Neural cell (in vitro differentiated cells): ENCODE data around the gene MEIOB. TPM values are rescaled to one million over a fixed set of nuclear protein-coding genes. Genes with fewer than 3 reads are reported as not detected.

Experiments
- H2AFZ ChIP-seq: fragments of 200-600, 300-800 bp; sonication (generic), shearing (Covaris generic); 2 replicates; pipeline ENCODE4 v1.6.0; 2014; ENCODE audit warnings: low read depth, mild to moderate bottlenecking, antibody characterized with exemption, low read length, moderate library complexity
- H3F3A ChIP-seq: fragments of 200-600 bp; shearing (Covaris generic); 2 replicates; pipeline ENCODE4 v1.6.1; 2016; ENCODE audit warnings: mild to moderate bottlenecking, moderate library complexity, mixed read lengths, antibody characterized with exemption, low read length; ENCODE audit not compliant: insufficient read depth, poor library complexity, severe bottlenecking
- H3K27ac ChIP-seq: fragments of 200-600, 300-800 bp; sonication (generic), shearing (Covaris generic); 2 replicates; pipeline ENCODE4 v1.5.1; 2014; ENCODE audit warnings: mild to moderate bottlenecking, low read length, moderate library complexity
- H3K27me3 ChIP-seq: fragments of 300-800, 200-600 bp; sonication (generic), shearing (Covaris generic); 2 replicates; pipeline ENCODE4 v1.6.0; 2014; ENCODE audit warnings: mild to moderate bottlenecking, low read depth, low read length, moderate library complexity; ENCODE audit not compliant: insufficient read depth
- H3K36me3 ChIP-seq: fragments of 300-800, 200-600 bp; sonication (generic), shearing (Covaris generic); 2 replicates; pipeline ENCODE4 v1.5.1; 2014; ENCODE audit warnings: mild to moderate bottlenecking, antibody characterized with exemption, low read length, moderate library complexity; ENCODE audit not compliant: insufficient read depth
- H3K4me2 ChIP-seq: fragments of 300-800, 200-600 bp; sonication (generic), shearing (Covaris generic); 2 replicates; pipeline ENCODE4 v1.6.0; 2014; ENCODE audit warnings: mild to moderate bottlenecking, low read length
- H3K4me3 ChIP-seq: fragments of 300-800, 200-600 bp; sonication (generic), shearing (Covaris generic); 2 replicates; pipeline ENCODE4 v1.5.1; 2014; ENCODE audit warnings: mild to moderate bottlenecking, low read length, moderate library complexity
- H3K79me2 ChIP-seq: fragments of 200-600 bp; shearing (Covaris generic); replicated peaks from 2 replicates; pipeline ENCODE4 v1.6.0; 2014; ENCODE audit warnings: mild to moderate bottlenecking, low read length, moderate library complexity; ENCODE audit not compliant: insufficient read depth
- H3K9ac ChIP-seq: fragments of 300-800, 200-600 bp; sonication (generic), shearing (Covaris generic); 2 replicates; pipeline ENCODE4 v1.6.1; 2016; ENCODE audit warnings: mild to moderate bottlenecking, low read length, mixed read lengths
- H3K9me2 ChIP-seq: fragments of 200-600 bp; shearing (Covaris generic); 2 replicates; pipeline ENCODE4 v1.6.1; 2016; ENCODE audit warnings: mild to moderate bottlenecking, low read length, mixed read lengths; ENCODE audit not compliant: insufficient read depth
- H3K9me3 ChIP-seq: fragments of 200-600, 300-800 bp; sonication (generic), shearing (Covaris generic); 2 replicates; pipeline ENCODE4 v1.6.1; 2016; ENCODE audit warnings: mild to moderate bottlenecking, mixed run types, low read length, moderate library complexity, mixed read lengths
- H4K20me1 ChIP-seq: fragments of 200-600 bp; shearing (Covaris generic); 2 replicates; pipeline ENCODE4 v1.6.1; 2016; ENCODE audit warnings: mild to moderate bottlenecking, mixed run types; ENCODE audit not compliant: insufficient read depth
- CTCF ChIP-seq: fragments of 450-650 bp; IDR thresholded peaks from 2 replicates; pipeline ENCODE4 v1.5.1; 2014; ENCODE audit warnings: antibody characterized with exemption, mild to moderate bottlenecking, moderate library complexity; ENCODE audit not compliant: poor library complexity, severe bottlenecking
- EP300 ChIP-seq: fragments of 450-650 bp; conservative IDR thresholded peaks from 2 replicates; pipeline ENCODE4 v1.6.1; 2014; ENCODE audit warnings: antibody characterized with exemption, mild to moderate bottlenecking, moderate library complexity; ENCODE audit not compliant: poor library complexity, severe bottlenecking
- EZH2 ChIP-seq: fragments of 200-600, 300-800 bp; shearing (Covaris generic), sonication (generic); IDR thresholded peaks from 2 replicates; pipeline ENCODE4 v1.6.1; 2014; ENCODE audit warnings: antibody characterized with exemption, low read length, borderline replicate concordance, mild to moderate bottlenecking; ENCODE audit not compliant: insufficient read depth, poor library complexity, severe bottlenecking
- MXI1 ChIP-seq: fragments of 450-650 bp; conservative IDR thresholded peaks from 2 replicates; pipeline ENCODE4 v1.6.1; 2014; ENCODE audit warnings: antibody characterized with exemption, mild to moderate bottlenecking; ENCODE audit not compliant: poor library complexity, severe bottlenecking
- POLR2AphosphoS5 ChIP-seq: IDR thresholded peaks from 2 replicates; pipeline ENCODE4 v1.6.1; 2012
- RAD21 ChIP-seq: fragments of 450-650 bp; conservative IDR thresholded peaks from 2 replicates; pipeline ENCODE4 v1.6.1; 2014; ENCODE audit warnings: antibody characterized with exemption, mild to moderate bottlenecking, moderate library complexity
- REST ChIP-seq: IDR thresholded peaks from 2 replicates; pipeline ENCODE4 v1.6.1; 2012; ENCODE audit warnings: borderline replicate concordance
- SMC3 ChIP-seq: fragments of 450-650 bp; conservative IDR thresholded peaks from 2 replicates; pipeline ENCODE4 v1.6.1; 2014; ENCODE audit warnings: antibody characterized with exemption, mild to moderate bottlenecking, moderate library complexity; ENCODE audit not compliant: poor library complexity
- TAF1 ChIP-seq: IDR thresholded peaks from 2 replicates; pipeline ENCODE4 v1.6.1; 2012; ENCODE audit warnings: low read depth
- polyA plus RNA-seq: library from polyadenylated mRNA; depleted of rRNA; stranded (reverse); fragments of >200 nt; gene quantifications from 2 replicates; pipeline ENCODE4 v1.2.3, GENCODE V29; 2014

MEIOB gene
- polyA plus RNA-seq, 1 donor from 2014 or later, result not detected

- H3K9me3 ChIP-seq, result no peaks in the 10 kb centered on the region
- H3F3A ChIP-seq, result no peaks in the 10 kb centered on the region
- no peak overlapping the region for H3K4me3 ChIP-seq
- H3K4me2 ChIP-seq, result no peak overlapping the region
- no peaks in the 10 kb centered on the region for H3K36me3 ChIP-seq
- no peaks in the 10 kb centered on the region for H3K27me3 ChIP-seq
- no peak overlapping the region for H2AFZ ChIP-seq
- no peaks in the 10 kb centered on the region for H3K9me2 ChIP-seq
- H3K9ac ChIP-seq, result no peak overlapping the region
- no peaks in the 10 kb centered on the region for H3K79me2 ChIP-seq
- H3K27ac ChIP-seq, result no peak overlapping the region
- H4K20me1 ChIP-seq, result no peaks in the 10 kb centered on the region
- TF ChIP-seq REST (no peak), CTCF (no peak), EZH2 (no peak), POLR2AphosphoS5 (no peak), MXI1 (no peak), EP300 (no peak), TAF1 (no peak), SMC3 (no peak), RAD21 (no peak)
These were observed 62.6 kb downstream of the MEIOB start for GRCh38 chr16:1809281-1809801.

- Histone ChIP-seq H3K4me3 (no peak overlapping the region), H3K9me3 (no peaks in the 10 kb centered on the region), H3K79me2 (no peaks in the 10 kb centered on the region), H3F3A (no peaks in the 10 kb centered on the region), H3K9ac (no peak overlapping the region), H3K27me3 (no peaks in the 10 kb centered on the region), H3K27ac (no peak overlapping the region), H4K20me1 (no peaks in the 10 kb centered on the region), H2AFZ (no peak overlapping the region), H3K36me3 (no peaks in the 10 kb centered on the region), H3K9me2 (no peaks in the 10 kb centered on the region), H3K4me2 (no peak overlapping the region)
- TF ChIP-seq EP300 (no peak), POLR2AphosphoS5 (no peak), REST (no peak), TAF1 (no peak), SMC3 (no peak), EZH2 (no peak), RAD21 (no peak)
These were observed 63.3 kb downstream of the MEIOB start for GRCh38 chr16:1808691-1809090.
